ENCODE data around the gene SOBP.

SOBP gene

GRCh38 chr6:107602321-107603005 lies 112.5 kb downstream of the SOBP start:
- no peaks in the 10 kb centered on the region for H3K4me1 ChIP-seq (ENCODE audit: insufficient read depth, low read length)
- no peaks in the 10 kb centered on the region for H3K9me3 ChIP-seq (ENCODE audit: insufficient read depth, low read length, severe bottlenecking)
- no peaks in the 10 kb centered on the region for H3K36me3 ChIP-seq (ENCODE audit: insufficient read depth, low read length)
- H3K4me2 ChIP-seq (ENCODE audit: insufficient read depth, low read length) = no peak overlapping the region
- H4K20me1 ChIP-seq (ENCODE audit: insufficient read depth, low read length) = no peaks in the 10 kb centered on the region
- no peak overlapping the region for H3K4me3 ChIP-seq (ENCODE audit: low read depth in 1 of 2, low read length in 2 of 2)
- H3K79me2 ChIP-seq (ENCODE audit: insufficient read depth, low read length) = no peaks in the 10 kb centered on the region
- H2AFZ ChIP-seq (ENCODE audit: low read depth, low read length) = no peak overlapping the region
- TF ChIP-seq CTCF (IDR thresholded peaks at IDR 0.05; ENCODE audit: borderline replicate concordance, extremely low read depth, low read length, poor library complexity, severe bottlenecking) (no peak), EZH2 (IDR thresholded peaks at IDR 0.05; ENCODE audit: borderline replicate concordance, low read depth, low read length, severe bottlenecking) (no peak)
- no peaks in the 10 kb centered on the region for H3K27me3 ChIP-seq (ENCODE audit: insufficient read depth, low read length, poor library complexity)
- H3K27ac ChIP-seq (ENCODE audit: low read length) = no peak overlapping the region
- DNase-seq (no peak), ATAC-seq (ENCODE audit: insufficient read depth, low read depth) (no peak)
- no peak overlapping the region for H3K9ac ChIP-seq (ENCODE audit: low read depth, low read length)

- Histone ChIP-seq H2AFZ (ENCODE audit: low read depth, low read length) (no peak overlapping the region), H3K36me3 (ENCODE audit: insufficient read depth, low read length) (no peaks in the 10 kb centered on the region), H3K9me3 (ENCODE audit: insufficient read depth, low read length, severe bottlenecking) (no peaks in the 10 kb centered on the region), H3K4me2 (ENCODE audit: insufficient read depth, low read length) (no peak overlapping the region), H3K27me3 (ENCODE audit: insufficient read depth, low read length, poor library complexity) (no peaks in the 10 kb centered on the region), H3K4me1 (ENCODE audit: insufficient read depth, low read length) (no peaks in the 10 kb centered on the region), H3K27ac (ENCODE audit: low read length) (no peak overlapping the region), H3K79me2 (ENCODE audit: insufficient read depth, low read length) (no peaks in the 10 kb centered on the region), H4K20me1 (ENCODE audit: insufficient read depth, low read length) (no peaks in the 10 kb centered on the region), H3K4me3 (ENCODE audit: low read depth in 1 of 2, low read length in 2 of 2) (no peak overlapping the region), H3K9ac (ENCODE audit: low read depth, low read length) (no peak overlapping the region)
- TF ChIP-seq CTCF (IDR thresholded peaks at IDR 0.05; ENCODE audit: borderline replicate concordance, extremely low read depth, low read length, poor library complexity, severe bottlenecking) (no peak), EZH2 (IDR thresholded peaks at IDR 0.05; ENCODE audit: borderline replicate concordance, low read depth, low read length, severe bottlenecking) (no peak)
- ATAC-seq (ENCODE audit: insufficient read depth, low read depth) = no peak
- DNase-seq = no peak
Measured at GRCh38 chr6:107603006-107603370, 113.1 kb downstream of the SOBP start.

GRCh38 chr6:107604549-107604948 lies 114.6 kb downstream of the SOBP start:
- Histone ChIP-seq H3K4me2 (ENCODE audit: insufficient read depth, low read length) (no peak overlapping the region), H3K9me3 (ENCODE audit: insufficient read depth, low read length, severe bottlenecking) (no peaks in the 10 kb centered on the region), H3K4me1 (ENCODE audit: insufficient read depth, low read length) (no peaks in the 10 kb centered on the region), H3K4me3 (ENCODE audit: low read depth in 1 of 2, low read length in 2 of 2) (no peak overlapping the region), H3K79me2 (ENCODE audit: insufficient read depth, low read length) (no peaks in the 10 kb centered on the region), H4K20me1 (ENCODE audit: insufficient read depth, low read length) (no peaks in the 10 kb centered on the region), H3K9ac (ENCODE audit: low read depth, low read length) (no peak overlapping the region), H3K27ac (ENCODE audit: low read length) (no peak overlapping the region), H2AFZ (ENCODE audit: low read depth, low read length) (no peak overlapping the region), H3K36me3 (ENCODE audit: insufficient read depth, low read length) (no peaks in the 10 kb centered on the region), H3K27me3 (ENCODE audit: insufficient read depth, low read length, poor library complexity) (no peaks in the 10 kb centered on the region)
- TF ChIP-seq EZH2 (IDR thresholded peaks at IDR 0.05; ENCODE audit: borderline replicate concordance, low read depth, low read length, severe bottlenecking) = no peak
- TF ChIP-seq CTCF (IDR thresholded peaks at IDR 0.05; ENCODE audit: borderline replicate concordance, extremely low read depth, low read length, poor library complexity, severe bottlenecking) = no peak
- no peak for ATAC-seq (ENCODE audit: insufficient read depth, low read depth)
- DNase-seq = no peak
